COR-L47 (cell line): Measurements from ENCODE around the gene MYH10.
A peak's percentile ranks its signal among the peaks of the same experiment; 100 is the strongest.
"Not testable (repeated sequence)": the region's sequence is repeated elsewhere in the genome, so short reads cannot be mapped to it uniquely, and the experiment has no call there.

Experiments used
- DNase-seq: peaks from one replicate; lab custom pipeline; 2025; lab: John Stamatoyannopoulos, UW

The MYH10 gene

GRCh38 chr17:8556074-8556473, 74.5 kb downstream of the MYH10 start:
- no peak for DNase-seq

- DNase-seq = no peak
These were observed 75.5 kb downstream of the MYH10 start for GRCh38 chr17:8555062-8555461.

- no peak for DNase-seq
These were observed 77.8 kb downstream of the MYH10 start for GRCh38 chr17:8552577-8553320.

GRCh38 chr17:8542599-8543502, 87.7 kb downstream of the MYH10 start:
- no peak for DNase-seq

GRCh38 chr17:8539976-8540375, 90.5 kb downstream of the MYH10 start:
- DNase-seq = not testable (repeated sequence)

- no peak for DNase-seq
These were observed 92.8 kb downstream of the MYH10 start for GRCh38 chr17:8537734-8538133.

- DNase-seq = no peak
These were observed 95.9 kb downstream of the MYH10 start for GRCh38 chr17:8534498-8535188.

- no peak for DNase-seq
These were observed 98.5 kb downstream of the MYH10 start for GRCh38 chr17:8532021-8532420.

GRCh38 chr17:8522577-8522976, 107.9 kb downstream of the MYH10 start:
- DNase-seq = no peak

GRCh38 chr17:8520981-8521380, 109.5 kb downstream of the MYH10 start:
- no peak for DNase-seq

- DNase-seq = no peak
These were observed 111.7 kb downstream of the MYH10 start for GRCh38 chr17:8518850-8519249.

- no peak for DNase-seq
These were observed 112.2 kb downstream of the MYH10 start for GRCh38 chr17:8518326-8518725.

GRCh38 chr17:8514801-8515200, 115.7 kb downstream of the MYH10 start:
- DNase-seq = no peak

- DNase-seq = no peak
These were observed 124.4 kb downstream of the MYH10 start for GRCh38 chr17:8506145-8506544.

GRCh38 chr17:8504460-8505207, 125.9 kb downstream of the MYH10 start:
- DNase-seq = no peak

GRCh38 chr17:8503807-8504206, 126.7 kb downstream of the MYH10 start:
- DNase-seq = peak; percentile 16

- DNase-seq = no peak
These were observed 127.2 kb downstream of the MYH10 start for GRCh38 chr17:8503368-8503767.

- DNase-seq = no peak
These were observed 128.4 kb downstream of the MYH10 start for GRCh38 chr17:8502126-8502525.

- DNase-seq = no peak
These were observed 129.9 kb downstream of the MYH10 start for GRCh38 chr17:8500609-8501008.

- DNase-seq = no peak
These were observed 130.9 kb downstream of the MYH10 start for GRCh38 chr17:8499614-8500013.

GRCh38 chr17:8499171-8499570, 131.4 kb downstream of the MYH10 start:
- no peak for DNase-seq

GRCh38 chr17:8496081-8496480, 134.4 kb downstream of the MYH10 start:
- DNase-seq = no peak
